Tibial nerve (tissue), 3 donors: ENCODE measurements around the gene C3orf22.

ENCODE experiments used
- POLR2A ChIP-seq, 2 donors: fragments of 450-650 bp; IDR thresholded peaks; one replicate each; pipeline ENCODE4 v1.6.1; 2017; ENCODE audit warnings: antibody characterized with exemption in 2 of 2, mild to moderate bottlenecking in 2 of 2, moderate library complexity in 2 of 2
- TF ChIP-seq, protein P1 (sequence below), 5 experiments: fragments of 200-600 bp in 3 of 5; fragments of 450-650 bp in 2 of 5; sonication (generic) in 3 of 5; IDR thresholded peaks; one replicate each; pipeline ENCODE4 v1.5.1; 2016 to 2019; ENCODE audit warnings: antibody characterized with exemption in 5 of 5, mild to moderate bottlenecking in 3 of 5, moderate library complexity in 2 of 5

DNA sequence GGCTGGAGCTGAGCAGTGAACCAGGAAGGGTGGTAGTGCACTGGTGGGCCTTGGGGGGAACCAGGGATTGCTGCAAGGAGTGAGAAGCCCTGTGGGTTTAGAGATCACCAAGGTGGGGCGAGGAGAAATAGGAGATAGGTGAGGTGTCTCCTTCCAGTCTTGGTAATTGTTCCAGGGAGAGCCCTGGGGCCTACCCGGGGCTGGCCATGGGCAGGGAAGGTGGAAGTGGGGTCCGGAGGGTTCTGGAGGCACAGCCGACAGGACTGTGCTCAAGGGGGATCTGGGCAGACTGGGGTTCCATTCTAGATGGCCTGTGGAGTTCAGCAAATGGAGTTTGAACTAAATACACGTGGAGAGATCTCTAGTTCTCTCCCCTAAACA lies 30.3 kb downstream of the C3orf22 start:
- TF ChIP-seq, protein P1, sequence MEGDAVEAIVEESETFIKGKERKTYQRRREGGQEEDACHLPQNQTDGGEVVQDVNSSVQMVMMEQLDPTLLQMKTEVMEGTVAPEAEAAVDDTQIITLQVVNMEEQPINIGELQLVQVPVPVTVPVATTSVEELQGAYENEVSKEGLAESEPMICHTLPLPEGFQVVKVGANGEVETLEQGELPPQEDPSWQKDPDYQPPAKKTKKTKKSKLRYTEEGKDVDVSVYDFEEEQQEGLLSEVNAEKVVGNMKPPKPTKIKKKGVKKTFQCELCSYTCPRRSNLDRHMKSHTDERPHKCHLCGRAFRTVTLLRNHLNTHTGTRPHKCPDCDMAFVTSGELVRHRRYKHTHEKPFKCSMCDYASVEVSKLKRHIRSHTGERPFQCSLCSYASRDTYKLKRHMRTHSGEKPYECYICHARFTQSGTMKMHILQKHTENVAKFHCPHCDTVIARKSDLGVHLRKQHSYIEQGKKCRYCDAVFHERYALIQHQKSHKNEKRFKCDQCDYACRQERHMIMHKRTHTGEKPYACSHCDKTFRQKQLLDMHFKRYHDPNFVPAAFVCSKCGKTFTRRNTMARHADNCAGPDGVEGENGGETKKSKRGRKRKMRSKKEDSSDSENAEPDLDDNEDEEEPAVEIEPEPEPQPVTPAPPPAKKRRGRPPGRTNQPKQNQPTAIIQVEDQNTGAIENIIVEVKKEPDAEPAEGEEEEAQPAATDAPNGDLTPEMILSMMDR (IDR thresholded peaks at IDR 0.05): no peak
- TF ChIP-seq POLR2A (IDR thresholded peaks at IDR 0.05): no peak
